GM20431 (cell line): ENCODE results near the gene MYO5B.

Experiments used
- in situ Hi-C: fragments of 300-500 bp; cut with MseI, MboI; formaldehyde crosslinking; loops from one replicate; pipeline ENCODE4 v1.15.0; 2020; ENCODE audit warnings: low sequenced_read_pairs; ENCODE audit not compliant: unreplicated experiment

MYO5B gene

DNA sequence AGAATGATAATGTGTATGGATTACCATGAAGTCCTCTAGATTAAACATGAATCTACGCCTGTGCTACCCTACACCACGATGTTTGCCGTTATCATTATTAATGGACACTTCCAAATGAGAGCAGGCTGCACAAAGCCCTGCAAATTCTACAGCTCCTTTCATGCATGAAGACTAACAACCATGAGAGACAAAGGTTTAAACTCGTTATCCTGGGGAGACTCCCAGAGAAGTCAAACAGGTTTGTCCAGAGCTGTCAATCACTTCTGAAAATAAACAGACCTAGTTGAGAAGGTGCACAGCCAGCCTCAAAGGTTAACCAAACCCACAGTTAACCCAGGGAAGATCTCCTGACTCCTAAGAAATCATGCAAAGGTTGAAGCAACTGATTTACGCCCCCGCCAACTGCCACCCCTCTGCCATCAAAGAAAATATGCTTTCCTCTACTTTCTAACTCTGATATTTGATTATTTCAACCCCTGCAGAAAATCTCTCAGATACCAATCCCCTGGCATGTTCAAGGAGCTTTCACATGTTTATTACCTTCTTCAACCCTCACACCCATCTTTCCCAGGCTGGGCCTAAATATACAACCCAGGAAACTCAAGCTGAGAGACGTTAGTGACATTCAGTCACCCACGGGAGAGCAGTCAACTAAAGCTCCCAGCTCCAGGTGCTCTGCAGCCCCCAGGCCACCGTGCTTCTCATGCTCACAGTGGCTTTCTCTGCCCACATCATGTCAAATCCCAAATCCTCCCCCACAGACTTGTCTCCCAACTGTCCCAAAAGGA, 35.9 kb downstream of the MYO5B start:
- in situ Hi-C loops = no loop called here

DNA sequence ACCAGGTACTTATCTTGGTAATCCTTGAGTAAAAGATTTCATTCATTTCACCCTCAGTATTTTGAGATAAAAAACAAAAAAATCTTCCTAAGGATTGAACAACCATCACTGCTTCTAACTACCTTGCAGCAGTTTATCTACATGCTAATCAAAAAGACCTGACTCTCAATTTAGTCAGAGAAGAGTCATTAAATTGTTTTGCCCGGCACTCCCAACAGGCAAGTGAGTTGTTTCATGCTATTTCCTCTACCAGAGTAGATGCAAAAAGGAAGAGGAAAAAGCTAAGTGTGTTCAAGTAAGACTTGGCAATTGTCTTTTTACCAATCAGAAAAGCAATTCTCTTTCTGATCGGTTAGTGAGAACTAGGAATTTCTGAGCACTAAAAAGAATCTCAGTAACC, 39.5 kb downstream of the MYO5B start:
- in situ Hi-C loops = no loop called here

DNA sequence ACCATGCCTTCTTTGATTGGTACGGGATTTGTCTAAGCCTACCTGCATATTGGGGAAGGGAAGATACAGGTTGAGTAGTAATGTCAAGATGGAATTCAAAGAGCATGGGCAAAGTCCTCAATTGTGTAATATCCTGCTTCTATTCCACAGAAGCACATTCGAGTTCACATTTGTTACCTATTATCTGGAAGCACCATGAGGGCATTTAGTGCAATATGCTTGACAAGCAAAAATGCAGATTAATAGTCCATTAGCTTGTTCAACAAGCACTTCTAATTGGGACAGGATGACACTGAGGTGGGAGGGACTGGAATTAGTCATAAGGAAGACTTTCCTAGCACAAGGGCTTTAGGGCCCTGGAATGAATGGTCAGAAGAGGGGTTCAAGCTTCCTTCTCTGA, 40.5 kb downstream of the MYO5B start:
- in situ Hi-C loops = no loop called here

DNA sequence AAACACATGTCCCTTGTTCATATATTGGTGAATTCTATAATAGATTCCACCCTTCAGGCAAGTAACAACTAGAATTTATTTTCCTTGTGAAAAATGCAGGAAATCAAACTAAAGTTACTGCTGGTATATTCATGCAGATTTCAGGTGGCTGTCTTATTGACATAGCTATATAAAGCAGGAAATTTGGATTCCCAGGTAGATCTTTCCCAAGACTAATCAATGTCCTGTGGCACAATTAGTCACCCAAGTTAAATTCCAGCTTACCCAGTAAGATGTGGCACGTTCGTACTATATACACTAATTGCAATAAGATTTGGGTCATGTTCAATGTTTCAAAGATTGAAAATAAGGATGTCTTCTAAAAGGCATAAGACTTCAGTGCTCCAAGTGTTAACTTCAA, 42.0 kb downstream of the MYO5B start:
- in situ Hi-C loops = no loop called here

DNA sequence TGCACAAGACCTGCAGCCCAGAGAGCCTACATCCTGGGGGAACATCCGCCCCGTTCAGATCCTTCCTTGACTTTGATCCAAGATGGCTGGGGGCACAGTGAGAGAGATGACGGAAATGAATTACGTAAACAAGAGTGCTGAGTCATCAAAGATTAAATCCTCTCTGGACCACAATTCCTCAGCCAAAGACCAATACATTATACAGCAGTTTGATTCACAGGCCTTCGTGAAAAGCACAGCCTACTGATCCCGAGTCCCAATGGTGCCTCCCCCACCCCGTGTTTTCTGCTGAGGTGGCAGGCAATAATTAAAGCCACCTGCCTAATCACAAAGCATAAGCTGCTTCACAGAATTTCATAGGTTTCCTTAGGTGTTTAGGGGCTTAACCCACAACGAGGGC, 43.0 kb downstream of the MYO5B start:
- in situ Hi-C loops = no loop called here

DNA sequence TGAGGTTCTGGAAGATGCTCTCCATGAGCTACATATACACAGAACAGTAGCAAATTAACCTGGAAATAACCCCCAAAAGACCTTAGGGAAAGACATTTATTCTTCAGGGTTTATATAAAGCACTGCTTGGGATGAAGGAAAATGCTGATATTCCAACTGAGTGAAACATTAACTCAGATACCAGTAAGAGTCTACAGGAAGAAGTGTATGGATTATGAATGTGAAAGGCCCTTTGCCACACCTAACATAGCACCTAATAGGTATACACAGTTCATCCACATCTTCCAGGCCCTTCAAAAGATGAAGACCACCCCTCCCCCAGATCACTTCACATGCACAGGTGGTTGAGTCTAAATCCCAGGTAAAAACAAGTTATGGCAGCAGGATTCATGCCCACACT, 50.4 kb downstream of the MYO5B start:
- in situ Hi-C loops = no loop called here

DNA sequence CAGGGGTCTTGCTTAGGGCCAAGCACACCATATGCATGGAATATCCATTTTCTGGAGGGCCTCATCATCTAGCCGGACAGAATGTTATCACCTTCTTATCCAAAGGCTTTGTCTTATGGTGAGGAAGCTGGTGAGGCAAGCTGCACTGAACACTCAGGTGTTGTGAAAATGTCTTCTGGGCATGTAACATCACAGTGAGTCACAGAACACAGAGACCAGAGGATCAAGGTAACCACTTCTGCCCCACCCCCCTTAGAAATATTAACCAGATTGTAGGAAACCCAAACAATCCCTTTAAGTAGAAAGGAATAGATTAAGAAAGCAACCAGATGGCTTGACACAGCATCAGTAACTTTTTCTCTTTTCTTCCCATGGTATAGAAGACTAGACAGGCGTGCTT, 51.1 kb downstream of the MYO5B start:
- in situ Hi-C loops = no loop called here

DNA sequence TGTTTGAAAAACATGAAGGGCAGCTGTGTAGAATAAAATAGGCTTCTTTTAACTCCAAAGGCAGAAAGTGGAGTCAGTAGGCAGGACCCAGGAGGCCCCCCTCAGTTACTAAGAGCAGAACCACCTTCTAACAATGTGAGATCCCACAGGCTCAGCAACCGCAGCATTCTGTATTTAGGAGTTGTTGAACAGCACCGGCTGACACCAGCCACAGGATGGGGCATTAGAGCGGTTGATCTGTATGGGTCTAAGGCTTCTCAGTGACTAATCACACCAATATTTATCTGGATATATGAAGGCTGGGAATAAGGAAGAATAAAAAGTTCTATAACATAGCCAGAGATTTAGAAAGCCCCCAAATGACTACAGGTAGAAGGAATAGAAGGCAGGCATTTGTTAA, 51.7 kb downstream of the MYO5B start:
- in situ Hi-C loops = no loop called here

DNA sequence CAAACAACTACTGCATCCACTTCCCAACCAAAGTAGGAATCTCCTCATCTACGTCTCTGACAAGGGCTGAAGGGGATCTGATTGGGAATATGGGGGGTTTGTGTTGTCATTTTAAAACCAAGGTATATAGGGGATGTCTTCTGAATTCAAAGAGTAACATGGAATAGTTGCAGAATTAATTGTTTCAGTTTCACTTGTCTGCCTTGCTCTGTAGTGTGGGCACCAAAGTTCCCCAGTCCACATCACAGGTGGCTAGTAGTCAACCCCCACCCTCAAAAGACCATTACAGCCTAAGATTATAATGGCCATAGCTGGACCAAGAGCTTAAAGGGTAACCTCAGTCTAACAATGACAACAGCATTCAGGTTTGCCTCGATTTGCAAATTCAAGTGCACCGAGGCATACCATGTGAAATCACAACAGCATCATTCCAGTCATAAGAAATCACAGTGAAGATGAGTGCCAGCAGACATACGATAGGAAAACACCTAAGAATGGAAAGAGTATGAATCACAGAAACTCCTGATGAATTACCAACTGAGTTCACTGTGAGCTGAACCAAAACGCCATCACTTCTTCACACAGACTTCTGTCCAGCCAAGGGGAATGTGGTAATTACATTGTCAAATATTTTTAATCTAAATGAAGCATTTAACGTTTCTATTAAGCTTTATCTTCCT, 52.4 kb downstream of the MYO5B start:
- in situ Hi-C loops = no loop called here

DNA sequence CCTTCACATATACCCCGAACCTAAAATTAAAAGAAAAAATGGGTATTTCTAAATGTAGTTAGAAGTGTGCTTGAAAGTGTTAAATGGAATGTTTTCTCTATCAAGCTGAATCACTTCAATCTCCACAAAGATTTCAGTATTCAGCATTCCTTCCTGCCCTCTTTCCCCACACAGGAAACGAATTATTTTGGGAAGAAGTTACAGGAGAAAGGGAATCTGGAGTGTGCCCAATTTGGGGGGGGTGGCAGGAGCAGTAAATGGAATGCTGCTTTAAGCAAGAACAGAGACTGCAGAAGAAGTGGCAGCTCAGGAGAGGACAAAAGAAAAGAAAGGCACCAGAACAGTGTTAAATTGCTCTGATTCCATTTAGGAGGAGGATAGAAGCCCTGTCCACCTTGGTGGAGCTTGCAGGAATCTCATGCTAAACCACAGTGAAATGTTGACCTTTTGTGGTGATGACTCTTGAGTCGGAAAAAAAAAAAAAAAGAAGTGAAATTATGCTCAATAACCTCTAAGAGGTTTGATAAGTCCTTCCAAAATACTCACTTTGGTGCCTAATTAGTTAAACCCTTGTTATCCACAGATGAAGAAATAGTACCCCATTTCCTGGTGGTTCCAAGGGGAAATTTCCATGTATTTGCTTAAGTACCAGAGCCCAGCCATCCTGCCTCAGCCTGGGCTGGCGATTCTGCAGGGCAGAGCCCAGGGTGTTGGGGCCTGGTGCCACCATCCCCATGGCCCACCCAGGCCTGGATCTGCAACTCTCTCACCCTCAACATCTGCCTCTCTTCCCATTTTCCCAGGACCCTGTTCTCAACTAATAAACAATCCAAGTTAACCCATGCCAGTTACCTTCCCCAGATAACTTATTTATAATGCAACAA, 56.5 kb downstream of the MYO5B start:
- in situ Hi-C loops = no loop called here

DNA sequence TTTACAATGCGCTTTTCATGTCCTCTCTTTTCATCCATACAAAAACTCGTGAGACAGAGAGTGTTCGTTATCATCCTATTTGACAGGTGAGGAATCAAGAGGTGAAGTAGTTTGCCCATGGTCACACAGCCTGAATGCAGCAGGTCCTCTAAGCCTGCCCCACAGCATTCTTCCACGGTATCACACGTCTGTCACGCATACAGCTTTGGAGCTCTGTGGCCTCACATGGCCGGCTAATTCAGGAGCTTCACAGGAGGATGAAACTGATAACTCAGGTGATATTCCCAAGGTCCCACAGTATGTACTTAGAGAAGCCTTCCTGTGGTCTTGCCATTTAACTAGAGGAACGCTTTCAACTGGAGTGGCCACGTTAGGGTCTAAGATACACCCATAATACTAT, 59.0 kb downstream of the MYO5B start:
- in situ Hi-C loops = no loop called here

DNA sequence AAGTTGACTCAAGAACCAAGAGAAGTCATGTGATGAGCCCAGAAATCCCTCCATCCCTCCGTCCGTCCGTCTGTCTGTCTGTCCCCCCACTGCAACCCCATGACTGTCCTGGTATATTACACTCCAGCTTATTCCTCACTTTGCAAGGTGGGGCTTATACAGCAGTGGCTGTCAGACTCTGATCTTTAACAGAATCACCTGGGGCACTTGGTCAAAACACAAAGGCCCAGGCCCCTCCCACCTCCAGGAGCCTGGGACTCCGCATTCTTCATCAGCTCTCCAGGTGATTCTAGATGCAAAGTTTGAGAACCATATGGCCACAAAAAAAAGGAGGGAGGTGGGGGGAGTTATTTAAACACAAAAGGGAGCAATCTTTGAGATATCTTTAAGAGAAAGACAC, 61.4 kb downstream of the MYO5B start:
- in situ Hi-C loops = no loop called here

DNA sequence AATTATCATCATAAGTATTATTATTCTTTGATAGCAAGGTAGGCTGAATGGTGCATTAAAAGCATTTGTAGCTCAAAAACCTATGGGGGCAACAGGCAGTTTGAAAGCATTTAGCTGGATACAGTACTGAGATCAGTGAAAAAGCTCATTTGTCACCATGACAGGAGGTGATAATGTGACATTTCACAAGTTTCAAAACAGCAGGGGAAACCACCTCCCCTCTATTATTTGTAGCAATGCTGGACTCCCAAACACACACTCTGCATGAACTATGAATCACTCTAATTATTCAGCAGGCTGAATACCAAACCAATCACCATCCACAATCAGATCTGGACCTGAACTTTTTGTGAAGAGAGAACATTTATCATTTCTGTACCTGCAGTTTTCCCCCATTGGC, 63.4 kb downstream of the MYO5B start:
- in situ Hi-C loops = no loop called here

DNA sequence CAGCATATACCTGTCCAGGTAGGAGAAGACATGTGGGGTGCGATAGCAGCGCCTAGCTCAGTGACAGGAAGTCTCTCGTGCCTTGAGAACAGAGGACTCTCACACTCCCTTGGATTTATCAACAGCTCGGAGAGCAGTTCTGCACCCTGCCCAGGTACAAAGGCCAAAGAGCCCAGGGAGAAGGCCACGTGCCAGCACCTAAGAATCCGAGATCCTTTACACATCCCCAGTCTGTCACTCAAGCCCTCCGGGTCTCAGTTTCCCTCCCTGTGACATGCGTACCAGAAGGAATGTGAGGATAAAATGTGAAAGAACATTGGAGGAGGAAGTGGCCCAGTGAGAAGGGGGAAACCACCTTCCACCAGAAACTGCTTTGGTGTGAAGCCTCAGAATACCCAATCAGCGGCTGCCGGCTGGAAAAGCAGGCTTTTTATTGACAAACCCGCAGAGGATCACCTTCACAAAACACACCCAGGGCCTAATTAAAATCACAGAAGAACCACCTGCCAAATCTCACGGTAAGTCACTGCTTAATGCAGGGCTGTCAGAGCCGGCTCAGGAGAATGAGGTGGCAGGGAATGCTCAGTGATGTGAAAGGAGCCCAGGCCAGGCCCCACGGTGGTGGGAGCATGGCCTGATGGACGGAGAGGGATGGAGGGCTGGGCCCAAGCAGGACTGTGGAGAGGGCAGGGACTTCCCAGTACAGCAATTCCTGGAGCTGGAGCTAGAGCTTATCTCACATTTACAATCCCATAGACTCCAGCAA, 66.3 kb downstream of the MYO5B start:
- in situ Hi-C loops = no loop called here

DNA sequence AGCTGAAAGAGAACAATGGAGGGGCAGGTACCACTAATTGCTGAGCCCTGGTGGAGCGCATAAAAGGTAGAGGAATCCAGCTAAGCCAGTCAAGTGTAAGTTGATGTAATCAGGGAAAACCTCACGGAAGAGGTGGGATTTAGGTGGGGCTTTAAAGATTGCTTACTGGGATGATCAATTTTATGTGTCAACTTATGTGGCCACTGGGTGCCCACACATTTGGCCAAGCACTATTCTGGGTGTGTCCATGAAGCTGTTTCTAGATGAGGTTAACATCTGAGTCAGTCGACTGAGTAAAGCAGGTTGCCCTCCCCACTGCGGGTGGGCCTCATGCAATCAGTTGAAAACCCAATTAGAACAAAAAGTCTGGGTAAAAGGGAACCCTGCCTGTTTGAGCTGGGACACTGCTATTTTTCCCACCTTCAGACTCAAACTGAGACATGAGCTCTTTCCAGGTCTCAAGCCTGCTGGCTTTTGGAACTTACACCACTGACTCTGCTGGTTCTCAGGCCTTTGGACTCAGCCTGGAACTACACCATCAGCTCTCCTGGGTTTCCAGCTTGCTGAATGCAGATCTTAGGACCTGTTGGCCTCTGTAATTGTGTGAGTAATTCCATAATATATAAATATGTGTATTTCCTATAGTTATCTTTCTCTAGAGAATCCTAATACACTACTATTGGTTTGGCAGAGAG, 67.3 kb downstream of the MYO5B start:
- in situ Hi-C loops = no loop called here

DNA sequence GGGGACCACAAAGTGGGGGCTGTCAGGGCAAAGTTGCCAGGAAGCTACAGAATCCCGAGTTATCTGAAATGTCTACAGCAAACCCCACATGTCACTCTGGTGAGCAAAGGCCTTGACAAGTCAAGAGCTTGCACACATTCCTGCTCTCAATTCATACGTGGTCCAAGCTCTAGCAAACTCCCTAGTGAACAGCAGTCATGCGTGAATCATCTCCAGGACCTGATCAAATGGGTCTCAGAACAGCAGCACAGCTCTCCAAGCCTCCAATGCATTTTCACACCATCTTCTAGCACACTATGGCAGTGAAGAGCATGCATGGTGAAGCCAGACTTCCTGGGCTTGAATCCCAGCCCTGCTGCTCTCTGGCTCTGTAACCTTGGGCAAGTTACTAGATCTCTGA, 68.5 kb downstream of the MYO5B start:
- in situ Hi-C loops = no loop called here

DNA sequence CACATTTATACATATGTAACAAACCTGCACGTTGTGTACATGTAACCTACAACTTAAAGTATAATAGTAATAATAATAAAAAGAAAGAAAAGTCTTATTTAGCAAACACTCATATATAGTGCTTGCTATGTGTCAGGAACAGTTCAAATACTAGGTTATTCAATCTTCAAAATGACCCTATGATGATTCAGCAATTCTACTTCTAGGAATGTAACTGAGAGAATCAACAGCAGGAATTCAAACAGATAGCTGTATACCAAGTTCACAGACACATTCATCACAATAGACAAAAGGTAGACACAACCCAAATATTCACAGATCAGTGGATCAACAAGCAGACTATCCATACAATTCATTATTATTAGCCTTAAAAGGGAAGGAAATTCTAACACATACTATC, 69.5 kb downstream of the MYO5B start:
- in situ Hi-C loops = no loop called here

DNA sequence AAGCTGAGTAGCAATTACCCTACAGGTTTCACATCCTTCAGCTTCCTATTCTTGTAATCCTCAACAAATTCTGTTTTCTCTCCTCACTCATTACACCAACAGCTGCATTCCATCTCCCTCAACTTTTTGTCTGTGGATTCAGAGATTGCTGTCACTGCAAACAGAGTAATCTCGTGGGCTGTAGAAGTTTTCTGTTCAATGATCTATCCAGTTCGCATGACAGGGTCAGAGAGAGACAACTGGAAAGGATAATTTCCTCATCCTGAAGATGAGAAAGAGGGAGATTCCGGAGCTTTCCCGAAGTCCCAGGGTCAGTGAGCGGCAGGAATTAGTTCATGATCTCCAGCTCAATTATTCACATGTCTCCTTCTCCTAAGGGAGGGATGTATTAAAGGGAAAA, 75.7 kb downstream of the MYO5B start:
- in situ Hi-C loops = no loop called here

DNA sequence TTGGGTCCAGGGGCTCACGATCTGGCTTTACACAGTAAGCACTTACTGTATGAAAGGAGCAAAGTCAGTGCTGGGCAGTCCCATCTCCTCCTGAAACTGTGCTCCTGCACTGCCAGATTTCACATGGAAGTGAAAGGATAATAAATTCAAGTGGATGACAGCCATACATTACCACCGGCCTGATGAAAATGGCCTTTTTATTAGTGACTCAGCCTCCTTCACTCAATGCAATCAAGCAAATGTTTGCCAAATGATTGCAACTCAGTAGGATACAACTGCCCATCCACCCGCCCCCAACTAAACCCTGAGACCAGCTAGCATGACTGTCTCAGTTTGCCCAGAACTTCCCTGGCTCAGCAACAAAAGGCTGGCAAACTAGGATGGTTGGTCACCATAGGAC, 77.1 kb downstream of the MYO5B start:
- in situ Hi-C loops = no loop called here

DNA sequence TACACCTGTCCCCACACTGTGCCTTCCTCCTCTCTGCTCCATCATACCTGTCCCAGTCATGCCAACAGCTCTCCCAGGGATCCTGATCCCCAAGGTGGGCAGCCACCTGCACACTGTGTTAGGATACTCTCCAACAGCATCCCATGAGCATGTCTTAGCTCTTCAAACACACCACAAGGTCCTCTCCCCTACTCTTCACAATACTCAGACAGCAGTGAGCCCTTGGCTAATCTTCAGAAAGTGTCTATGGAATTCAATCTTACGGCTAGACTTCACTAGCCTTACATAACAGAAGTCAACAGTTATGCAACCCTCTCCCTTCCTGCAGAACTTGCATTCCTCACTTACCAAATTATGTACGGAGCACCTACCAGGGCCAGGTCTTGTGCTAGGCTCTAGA, 79.9 kb downstream of the MYO5B start:
- in situ Hi-C loops = no loop called here
